ENCODE measurements around the gene MRPL38.
"Not testable (repeated sequence)": the region's sequence is repeated elsewhere in the genome, so short reads cannot be mapped to it uniquely, and the experiment has no call there.

MRPL38 gene

DNA sequence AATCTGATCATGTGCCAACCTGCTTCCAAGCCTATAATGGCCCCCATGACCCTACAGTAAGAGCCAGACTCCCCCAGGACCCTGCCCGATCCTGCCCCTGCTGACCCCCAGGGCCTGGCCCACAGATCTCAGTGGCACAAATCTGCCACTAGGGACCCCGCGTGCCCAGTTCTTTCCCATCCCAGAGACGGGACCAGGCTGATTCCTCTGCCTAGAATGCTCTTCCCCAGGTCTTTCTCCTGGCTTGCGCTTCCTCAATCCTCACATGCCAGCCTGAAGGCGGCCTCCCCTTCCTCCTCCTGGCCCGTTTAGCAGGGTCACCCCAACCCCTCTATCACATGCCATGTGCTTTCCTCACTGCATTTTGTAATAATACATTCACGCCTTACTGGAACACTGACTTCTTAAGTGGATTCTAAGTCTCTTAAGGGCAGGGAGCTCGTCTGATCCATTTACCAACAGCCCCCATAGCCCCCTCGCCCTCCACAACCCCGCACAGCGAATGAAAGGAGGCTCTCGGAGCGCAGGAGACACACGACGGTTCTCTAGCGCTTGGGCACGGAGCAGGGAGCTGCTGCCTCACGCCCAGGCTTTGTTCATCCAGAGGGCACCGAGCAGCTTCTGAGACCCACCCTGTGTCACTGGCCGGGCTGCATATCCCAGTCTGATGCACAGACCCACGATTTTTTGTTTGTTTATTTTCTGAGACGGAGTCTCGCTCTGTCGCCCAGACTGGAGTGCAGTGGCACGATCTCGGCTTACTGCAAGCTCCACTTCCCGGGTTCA lies 9.1 kb downstream of the MRPL38 start:
- DNase-seq = no peak

DNA sequence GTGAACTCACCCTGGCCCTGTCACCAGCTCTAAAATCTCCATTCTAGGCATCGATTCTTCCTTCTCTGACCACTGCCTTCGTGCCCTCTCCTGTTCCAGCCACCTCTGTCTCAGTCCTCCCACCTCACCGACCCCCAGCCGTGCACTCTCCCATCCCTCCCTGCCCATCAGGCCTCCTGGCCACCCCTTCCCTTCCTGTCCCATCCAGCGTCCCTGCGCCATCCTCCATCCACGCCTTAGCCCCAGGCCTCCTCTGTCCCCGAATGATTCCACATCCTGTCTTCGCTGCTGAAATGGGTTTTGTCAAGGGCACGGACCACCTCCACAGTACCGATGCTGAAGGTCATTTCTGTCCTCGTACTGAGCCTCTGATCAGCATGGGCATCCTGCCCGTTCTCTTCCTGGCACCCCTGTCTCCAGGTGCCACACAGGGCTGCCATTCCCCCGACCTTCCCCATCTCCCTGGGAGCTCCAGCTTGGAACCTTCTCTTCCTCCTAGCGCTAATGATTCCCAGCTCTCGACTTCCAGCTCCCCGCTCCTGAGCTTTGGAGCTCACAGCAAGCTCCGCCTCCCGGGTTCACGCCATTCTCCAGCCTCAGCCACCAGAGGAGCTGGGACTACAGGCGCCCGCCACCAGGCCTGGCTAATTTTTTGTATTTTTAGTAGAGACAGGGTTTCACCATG lies 10.5 kb downstream of the MRPL38 start:
- DNase-seq = no peak

DNA sequence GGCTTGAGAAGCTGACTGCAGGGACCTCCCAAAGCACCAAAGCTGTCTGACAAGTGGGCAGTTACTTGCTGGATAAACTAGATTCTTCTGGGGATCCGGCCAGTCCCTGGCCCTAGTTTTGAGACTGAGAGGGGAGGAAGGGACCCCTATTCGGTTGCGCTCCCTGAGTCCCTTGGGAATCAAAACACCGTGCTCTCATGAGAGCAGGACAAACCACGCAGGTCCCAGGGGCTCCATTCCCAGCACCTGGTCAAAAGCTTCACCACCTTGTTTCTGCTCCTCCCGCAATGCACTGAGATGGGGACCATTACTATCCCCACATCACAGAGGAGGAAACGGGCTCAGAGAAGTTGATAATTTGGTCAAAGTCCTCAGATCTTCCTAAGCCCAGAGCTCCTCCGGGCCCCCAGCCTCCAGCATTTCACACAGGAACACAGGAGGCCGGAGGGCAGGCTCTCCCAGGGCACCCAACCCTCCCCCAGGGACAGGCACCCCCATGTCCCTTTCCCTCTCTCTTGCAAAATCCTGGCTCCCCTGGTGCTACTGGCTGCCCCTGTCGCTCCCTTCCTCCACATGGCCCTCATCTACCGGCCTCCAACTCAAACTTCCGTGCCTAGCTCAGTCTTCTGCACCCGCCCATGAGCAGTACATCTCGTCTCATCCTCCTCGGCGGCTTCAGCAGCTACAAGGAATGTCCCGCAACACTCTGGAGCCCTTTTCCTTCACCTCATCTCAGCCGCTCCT lies 11.2 kb downstream of the MRPL38 start:
- DNase-seq = no peak

DNA sequence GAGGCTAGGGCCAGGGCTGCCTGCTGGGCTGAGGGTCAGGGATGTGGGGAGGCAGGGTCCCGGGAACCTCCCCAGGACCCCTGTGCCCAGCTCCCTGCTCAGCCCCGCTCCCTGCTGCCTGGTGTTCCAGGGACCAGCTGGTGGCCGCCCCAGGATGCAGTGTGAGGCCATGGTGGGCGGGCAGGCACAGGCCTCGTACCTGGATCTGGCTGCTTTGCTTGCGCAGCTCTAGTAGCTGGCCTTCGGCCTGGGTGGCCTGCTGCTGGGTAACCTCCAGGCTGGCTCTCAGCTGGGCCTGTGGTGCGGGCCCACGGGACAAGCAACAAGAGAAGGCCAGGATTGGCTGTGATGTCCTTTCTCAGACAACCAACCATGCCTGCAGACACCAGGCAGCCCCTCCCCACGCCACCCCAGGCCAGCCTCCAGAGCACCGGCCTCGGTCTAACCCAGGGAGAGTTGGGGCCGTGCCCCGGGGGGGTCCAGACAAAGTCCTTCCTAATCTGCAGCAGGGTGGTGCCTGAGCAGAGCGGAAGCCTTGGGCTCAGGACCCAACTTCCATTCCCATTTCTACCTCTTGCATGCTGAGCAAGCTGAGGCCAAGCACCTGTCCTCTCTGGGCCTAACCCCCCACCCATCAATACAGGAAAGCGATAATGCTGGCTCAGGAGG lies 12.0 kb downstream of the MRPL38 start:
- DNase-seq = no peak

DNA sequence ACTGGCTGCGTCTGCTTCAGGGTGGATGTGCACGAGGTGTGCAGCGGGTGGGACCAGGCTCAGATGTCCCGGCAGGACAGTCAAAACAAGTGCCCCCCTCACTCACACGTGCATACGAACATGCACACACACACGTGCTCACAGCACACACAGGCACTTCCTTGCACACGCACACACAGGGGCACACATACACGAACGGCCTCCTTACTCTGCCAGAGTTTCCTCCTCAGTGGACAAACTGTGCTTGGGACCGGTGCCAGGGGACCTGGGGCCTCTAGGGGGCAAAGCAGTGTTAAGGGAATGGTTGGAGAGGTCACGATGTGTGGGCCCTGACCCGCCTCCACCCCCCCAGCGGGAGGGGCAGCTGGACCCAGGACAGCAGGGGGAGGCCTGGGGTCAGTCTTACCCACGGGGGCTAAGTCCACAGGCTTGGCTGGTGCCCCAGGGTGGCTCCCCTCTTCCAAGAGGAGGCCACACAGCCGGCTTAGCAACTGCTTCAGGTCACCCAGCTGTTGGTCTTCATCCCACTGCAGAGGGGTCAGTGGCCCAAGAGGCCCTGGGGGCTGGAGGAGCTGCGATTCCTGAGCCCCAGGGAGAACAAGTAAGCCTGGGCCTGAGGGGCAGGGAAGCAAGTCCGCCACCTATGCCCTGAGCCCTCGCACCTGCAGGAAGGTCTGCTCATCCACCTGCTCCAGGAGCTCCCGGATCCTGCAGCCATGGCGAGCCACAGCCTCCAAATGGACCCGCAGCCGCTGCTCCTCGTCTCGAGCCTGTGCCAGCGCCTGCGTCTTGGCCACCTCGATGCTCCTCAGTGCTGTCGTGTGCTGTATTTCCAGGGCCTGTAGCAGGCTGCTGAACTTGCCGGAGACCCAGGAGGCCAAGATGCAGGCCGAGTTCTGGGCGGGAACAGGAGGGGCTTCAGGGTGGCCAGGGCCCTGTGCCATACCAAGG lies 12.8 kb downstream of the MRPL38 start:
- no peak for DNase-seq

DNA sequence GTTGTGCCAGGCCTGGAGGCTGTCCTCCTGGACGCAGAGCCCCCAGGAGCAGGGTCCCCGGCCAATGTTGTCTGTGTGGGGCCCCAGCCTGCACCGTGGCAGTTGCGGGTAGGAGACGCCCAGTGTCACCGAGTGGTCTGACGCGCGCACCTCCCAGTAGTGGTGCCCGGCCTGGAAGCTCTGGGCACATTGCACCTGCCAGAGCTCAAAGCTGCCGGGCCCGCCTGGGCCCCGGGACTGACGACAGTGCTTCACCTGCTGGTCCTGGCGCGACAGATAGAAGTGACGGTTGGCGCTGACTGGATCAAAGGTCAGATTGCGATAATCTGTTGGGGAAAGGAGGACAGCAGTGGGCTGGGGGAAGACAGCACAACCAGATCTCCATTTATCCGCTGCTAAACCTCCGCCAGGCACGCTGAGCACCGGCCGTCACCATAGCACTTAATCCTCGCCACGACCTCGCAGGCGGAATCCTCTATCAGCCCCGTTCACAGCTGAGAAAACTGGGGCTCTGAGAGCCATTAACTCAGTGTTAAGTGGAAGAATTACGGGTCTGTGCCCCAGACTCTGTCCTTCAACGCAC lies 13.6 kb downstream of the MRPL38 start:
- DNase-seq = no peak

DNA sequence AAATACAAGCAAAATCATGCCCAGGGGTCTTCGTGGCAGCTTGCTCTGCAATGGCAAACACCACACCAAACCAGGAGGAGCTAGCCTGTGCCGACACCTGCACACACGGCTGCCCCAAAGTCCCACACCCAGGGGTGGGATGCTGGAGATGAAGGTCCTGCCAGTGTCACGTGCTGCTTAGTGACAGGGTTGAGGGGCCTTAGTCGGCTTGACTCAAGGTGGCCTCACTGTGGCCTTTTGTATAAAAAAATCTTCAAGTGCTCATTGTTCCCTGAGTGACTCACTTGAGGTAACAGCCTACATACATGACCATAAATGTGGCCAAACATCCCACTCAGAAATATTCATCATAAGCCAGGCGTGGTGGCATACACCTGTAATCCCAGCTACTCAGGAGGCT lies 15.2 kb downstream of the MRPL38 start:
- no peak for DNase-seq

DNA sequence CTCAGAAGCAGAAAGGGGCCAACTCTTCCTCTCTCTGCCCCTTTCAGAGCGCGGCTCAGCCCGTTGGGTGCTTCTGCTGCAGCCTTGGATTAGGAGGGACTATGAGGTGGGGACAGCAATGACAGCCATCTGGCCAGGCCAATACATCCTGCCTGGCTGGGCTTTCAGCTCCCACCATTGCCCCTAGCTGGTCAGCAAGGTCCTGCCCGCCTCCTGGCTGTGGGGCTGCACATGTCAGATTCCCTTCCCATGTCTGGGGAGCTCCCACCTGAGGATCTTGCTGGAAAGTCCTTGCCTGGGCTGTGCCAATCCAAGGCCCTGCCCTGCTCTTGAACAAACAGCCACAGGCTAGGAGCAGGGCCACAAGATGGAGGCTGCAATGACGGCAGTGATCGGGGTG lies 16.2 kb downstream of the MRPL38 start:
- DNase-seq = no peak

DNA sequence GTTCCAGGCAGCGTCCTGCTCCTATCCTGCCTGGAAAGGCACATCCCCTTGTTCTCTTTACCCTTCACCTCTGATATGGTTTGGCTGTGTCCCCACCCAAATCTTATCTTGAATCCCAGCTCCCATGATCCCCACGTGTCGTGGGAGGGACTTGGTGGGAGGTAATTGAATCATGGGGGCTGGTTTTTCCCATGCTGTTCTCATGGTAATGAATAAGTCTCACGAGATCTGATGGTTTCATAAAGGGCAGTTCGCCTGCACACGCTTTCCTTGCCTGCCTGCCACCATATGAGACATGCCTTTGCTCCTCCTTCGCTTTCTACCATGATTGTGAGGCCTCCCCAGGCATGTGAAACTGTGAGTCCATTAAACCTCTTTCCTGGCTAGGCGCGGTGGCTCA lies 18.8 kb downstream of the MRPL38 start:
- not testable (repeated sequence) for DNase-seq

DNA sequence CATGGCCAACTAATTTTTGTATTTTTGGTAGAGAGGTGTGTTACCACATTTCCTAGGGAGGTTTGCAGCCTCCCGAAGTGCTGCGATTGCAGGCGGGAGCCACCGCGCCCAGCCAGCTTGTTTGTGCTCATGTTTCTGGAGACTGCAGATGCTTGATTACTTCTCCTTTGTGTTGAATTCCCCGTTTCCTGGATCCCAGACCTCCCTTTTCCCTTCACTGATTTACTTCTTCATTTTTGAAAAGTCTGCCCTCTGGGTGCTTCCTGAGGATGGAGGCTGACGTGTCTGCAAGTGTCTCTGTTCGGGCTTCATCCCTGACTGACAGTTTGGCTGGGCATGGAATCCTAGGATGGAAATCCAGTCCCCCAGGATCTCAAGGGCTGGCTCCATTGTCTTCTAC lies 19.3 kb downstream of the MRPL38 start:
- no peak for DNase-seq

DNA sequence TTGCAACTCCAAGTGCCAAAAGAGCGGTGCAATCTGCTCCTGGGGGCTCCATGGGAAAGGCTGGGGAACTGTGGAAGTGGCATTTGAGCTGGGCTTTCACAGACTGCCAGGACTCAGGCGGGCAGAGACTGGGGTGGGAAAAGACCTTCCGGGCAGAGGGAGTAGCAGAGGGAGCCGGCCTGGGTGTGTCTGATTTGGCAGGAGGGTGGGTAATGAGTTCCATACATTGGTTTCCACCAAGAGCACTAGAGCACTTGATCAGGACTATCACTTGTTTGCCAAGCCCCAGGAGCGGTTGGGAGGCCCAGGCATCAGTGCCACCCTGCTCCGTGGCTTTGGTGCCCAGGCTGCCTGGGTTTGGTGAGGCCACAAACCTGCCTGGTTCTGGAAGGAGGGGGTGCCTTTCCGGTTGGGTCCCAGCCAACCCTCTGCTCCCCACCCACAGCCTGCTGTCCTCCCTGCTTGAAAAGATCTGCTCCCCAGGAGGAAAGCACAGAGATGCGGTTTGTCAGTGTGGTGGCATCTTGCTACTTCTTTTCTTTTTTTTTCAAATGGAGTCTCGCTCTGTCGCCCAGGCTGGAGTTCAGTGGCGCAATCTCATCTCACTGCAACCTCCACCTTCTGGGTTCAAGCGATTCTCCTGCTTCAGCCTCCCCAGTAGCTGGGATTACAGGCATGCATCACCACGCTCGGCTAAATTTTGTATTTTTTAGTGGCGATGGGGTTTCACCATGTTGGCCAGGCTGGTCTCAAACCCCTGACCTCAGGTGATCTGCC lies 22.8 kb downstream of the MRPL38 start:
- DNase-seq = peak; percentile 36

DNA sequence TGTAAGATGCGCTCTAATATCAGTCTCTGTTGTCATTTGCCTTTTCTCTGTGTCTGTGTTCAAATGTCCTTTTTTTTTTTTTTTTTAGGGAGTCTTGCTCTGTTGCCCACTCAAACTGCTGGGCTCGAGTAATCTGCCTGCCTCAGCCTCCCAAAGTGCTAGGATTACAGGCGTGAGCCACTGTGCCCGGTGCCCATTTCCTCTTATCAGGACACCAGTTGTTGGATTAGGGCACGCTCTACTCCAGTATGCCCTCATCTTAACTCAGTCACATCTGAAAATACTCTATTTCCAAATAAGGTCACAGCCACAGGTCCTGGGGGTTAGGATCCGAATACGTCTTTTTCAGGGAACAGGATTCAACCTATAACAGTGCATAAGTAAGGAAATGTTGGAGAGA lies 24.4 kb downstream of the MRPL38 start:
- DNase-seq = no peak

DNA sequence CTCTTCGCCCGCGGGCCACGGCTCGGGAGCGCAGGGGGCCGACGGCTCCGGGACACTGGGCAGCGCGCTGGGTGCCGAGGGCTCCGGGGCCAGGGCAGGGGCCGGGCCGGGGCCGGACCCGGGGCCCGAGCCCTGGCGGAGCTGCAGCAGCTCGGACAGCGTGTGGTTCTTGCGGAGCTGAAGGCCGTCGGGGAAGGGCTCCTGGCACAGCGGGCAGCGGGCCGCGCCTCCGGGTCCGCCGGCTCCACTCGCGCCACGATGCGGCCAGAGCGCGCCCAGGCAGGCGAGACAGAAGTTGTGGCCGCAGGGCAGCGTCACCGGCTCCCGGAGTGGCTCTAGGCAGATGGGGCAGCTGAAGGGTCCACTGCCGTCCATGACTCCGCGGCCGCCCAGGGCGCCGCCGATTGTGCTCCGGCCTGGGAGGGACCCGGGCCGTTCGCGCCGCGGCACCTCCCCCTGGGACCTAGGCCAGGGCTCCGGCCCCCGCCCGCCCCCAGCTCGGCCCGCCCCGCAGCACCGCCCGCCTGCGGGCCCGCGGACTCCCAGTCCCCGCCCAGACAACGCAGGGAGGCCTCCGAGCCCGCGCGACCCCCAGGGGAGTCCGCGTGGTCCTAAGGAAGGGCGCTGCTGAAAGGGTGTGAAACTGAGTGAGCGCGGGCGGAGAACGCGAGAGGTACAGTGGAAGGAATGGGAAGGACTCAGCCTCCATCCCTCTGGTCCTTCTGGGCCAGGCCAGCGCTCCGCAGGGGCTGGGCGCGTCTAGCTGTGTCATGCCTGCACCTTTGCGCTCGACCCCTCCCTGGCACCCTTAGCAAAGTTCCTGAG lies 26.3 kb downstream of the MRPL38 start, which contains the start of gene TRIM47:
Gene TRIM47 (minus strand): TSS at position 408 of the 825 bp plus-strand sequence. CDS start 33 bp downstream, at position 375.
- no peak for DNase-seq

DNA sequence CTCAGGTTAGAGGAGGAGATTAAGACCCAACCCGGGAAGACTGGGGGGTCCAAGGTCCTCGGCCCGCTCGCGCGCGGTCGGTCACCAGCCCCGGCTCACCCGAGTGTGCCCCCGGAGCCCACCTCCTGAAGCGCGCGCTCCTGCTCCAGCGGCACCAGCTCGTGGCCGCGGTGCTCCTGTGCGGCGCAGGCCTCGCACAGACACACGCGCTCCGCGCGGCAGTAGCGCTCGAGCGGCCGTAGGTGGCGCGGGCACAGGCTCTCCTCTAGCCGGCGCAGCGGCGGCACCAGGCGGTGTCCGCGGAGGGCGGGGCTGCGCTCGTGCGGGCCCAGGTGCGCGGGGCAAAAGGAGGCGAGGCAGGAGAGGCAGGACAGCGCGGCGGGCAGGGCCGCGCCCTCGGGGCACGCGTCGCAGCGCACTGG lies 26.9 kb downstream of the MRPL38 start:
- peak; percentile 76 for DNase-seq

DNA sequence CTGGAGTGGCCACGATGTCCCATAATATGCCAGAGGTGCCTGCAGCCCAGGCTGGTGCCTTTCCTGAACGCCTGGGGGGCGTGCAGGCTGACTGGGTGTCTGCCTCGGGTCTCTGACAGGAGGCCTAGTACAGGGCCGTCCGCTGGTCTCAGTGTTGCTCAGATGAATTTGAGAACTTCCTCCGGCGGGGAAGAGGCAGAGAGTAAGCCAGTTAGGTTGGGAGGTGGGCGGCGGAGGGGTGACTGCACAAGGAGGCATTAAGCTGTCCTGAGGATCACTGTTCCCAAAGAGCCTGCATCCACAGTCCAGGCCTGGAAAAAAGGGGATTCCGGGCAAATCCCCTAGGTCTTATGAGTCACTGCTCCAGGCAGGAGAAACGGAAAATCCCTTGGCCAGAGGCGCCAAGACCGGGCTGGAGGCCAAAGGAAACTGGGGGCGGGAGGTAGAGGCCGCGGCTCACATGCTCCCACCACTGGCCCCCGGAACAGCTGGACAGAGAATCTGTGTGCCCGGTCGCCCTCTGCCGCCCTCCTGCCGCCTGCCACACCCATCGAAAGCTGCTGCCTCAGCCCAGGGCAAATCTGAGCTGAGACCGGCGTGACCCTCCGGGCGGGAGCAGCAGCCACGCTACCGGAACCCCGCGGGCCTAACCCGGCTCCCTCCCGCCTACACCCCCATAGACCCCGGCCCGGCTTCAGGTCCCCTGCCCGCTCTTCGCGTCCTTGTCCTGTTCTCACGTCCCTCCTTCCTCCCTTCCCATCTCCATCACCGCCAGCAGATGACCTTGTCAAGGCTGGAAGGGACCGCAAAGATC lies 27.5 kb downstream of the MRPL38 start:
- no peak for DNase-seq

DNA sequence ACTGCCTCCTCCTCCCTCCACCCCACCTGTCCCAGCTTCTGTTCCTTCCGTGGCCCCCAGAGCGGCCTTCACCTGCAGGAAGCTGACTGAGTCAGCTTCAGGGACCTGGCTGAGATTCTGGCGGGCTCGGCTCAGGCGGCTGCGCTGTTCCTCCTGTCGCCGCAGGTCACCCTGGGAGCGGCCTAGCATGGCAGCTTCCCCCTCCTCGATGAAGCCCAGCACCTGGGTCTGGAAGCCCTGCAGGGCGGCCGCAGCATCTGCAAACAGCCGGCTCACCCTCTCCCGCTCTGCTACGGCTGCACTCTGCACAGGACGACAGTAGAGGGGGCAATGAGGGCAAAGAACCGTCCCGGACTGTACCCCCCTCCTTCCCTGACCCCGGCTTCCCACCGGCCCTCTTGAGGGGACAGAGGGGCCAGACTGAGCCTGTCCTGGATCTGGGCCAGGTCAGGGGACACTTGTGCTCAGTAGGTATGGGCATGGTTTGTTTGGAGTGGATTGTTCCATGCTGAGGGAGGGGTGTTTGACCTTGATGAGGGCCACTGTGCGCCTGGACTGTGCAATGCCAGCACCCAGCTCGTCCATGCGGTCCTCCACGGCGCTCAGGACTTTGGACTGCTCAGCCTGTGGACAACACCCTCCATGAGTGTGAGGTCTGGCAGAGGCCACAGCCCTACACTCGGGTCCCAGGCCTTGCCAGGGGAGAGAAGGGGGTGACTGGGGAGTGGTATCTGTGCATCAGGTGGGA lies 28.3 kb downstream of the MRPL38 start:
- peak; percentile 81 for DNase-seq

DNA sequence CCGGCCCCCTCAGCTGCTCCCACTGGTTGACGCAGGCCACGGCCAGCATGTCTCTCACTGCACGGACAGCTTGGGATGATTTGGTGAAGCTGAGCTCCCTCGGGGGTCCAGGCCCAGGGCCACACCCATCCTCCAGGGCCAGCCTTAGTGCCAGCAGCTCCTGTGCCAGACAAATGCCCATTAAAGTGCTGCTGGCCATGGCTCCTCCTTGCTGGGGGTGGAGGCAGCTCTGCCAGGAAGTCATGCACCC lies 28.8 kb downstream of the MRPL38 start:
- DNase-seq = no peak

DNA sequence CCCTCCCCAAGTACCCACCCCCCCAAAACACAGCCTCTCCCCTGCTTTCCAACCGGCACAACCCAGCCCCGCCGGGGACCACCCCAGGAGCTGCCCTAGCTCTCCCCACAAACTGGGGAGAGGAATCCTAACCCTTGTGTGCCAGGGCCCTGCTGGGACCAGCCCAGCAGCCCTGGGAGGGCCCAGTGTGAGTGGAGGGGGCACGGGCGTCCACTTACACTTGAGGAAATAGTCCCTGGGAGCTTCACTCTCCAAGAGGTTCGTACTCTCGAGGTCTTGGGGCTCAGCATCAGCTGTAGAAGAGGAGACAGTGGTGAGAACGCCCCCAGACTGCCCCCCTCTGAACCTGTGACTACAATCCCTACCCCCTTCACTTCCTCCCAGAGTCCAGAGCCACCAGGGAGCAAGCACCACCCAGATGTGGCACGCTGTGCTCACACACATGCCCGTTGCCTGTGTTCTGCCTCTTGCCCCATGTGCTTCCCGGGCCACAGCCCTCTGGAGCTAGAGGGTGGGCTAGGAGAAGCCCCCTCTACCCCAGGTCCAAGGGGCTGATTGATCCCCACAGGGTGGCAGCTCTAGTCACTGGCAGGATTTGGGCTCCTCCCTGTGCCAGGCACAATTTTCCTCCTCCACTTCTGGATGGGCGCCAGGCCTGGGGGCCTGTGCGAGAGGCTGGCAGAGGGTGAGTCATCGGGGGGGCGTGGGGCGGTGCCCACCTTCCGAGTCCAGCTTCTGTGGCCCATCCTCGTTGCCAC lies 29.3 kb downstream of the MRPL38 start:
- no peak for DNase-seq
